ENCODE measurements around the gene CDKL1.

DNA sequence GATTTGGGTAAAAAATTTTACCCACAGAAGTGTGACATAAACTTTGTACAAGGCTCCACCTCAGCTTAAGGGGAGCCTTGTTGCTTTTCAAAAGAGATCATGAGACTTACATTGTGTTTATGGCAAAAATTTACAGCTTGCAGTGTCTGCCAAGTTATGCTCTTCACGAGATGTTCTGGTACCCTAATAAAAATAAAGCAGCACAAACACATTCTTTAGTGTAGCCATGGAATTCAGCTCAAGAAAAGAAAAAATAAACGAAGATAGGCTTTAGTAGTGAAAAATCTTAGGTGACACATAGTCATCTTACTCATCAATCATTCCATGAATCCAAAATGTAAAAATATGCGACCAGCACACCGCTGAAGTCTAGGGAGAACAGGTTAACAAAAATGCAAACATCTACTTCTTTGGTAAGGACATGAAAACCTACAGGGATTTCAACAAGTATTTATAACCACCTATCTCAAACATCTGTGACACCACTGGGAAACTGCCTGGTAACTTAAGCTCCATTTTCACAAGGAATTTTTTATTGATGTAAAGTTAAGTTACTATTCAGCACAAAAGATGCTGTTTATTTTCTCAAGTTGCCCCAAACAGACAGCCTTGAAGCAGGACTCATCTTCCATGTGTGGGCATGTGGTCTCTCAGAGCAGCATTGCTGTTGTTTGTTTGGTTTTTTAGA is 51.7 kb downstream of the CDKL1 start:
- no peak for TF ChIP-seq POLR2A (IDR thresholded peaks at IDR 0.05)
- TF ChIP-seq, protein P1, sequence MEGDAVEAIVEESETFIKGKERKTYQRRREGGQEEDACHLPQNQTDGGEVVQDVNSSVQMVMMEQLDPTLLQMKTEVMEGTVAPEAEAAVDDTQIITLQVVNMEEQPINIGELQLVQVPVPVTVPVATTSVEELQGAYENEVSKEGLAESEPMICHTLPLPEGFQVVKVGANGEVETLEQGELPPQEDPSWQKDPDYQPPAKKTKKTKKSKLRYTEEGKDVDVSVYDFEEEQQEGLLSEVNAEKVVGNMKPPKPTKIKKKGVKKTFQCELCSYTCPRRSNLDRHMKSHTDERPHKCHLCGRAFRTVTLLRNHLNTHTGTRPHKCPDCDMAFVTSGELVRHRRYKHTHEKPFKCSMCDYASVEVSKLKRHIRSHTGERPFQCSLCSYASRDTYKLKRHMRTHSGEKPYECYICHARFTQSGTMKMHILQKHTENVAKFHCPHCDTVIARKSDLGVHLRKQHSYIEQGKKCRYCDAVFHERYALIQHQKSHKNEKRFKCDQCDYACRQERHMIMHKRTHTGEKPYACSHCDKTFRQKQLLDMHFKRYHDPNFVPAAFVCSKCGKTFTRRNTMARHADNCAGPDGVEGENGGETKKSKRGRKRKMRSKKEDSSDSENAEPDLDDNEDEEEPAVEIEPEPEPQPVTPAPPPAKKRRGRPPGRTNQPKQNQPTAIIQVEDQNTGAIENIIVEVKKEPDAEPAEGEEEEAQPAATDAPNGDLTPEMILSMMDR (IDR thresholded peaks at IDR 0.05) = no peak

Measured in testis (tissue), 2 donors.